NCI-H774 (cell line): ENCODE data around the gene SHANK3.

Source experiments
- DNase-seq: peaks from one replicate; lab custom pipeline; 2025; lab: John Stamatoyannopoulos, UW

The SHANK3 gene

GRCh38 chr22:50678218-50678650 is 5.6 kb downstream of the SHANK3 start:
- no peak for DNase-seq

GRCh38 chr22:50678651-50679521 is 6.3 kb downstream of the SHANK3 start:
- no peak for DNase-seq

- no peak for DNase-seq
Measured at GRCh38 chr22:50683086-50683993, 10.7 kb downstream of the SHANK3 start.

GRCh38 chr22:50683994-50684371 is 11.4 kb downstream of the SHANK3 start:
- DNase-seq: no peak

- no peak for DNase-seq
Measured at GRCh38 chr22:50684501-50684900, 11.9 kb downstream of the SHANK3 start.

- DNase-seq: no peak
Measured at GRCh38 chr22:50684986-50685385, 12.4 kb downstream of the SHANK3 start.

GRCh38 chr22:50686794-50687193 is 14.2 kb downstream of the SHANK3 start:
- DNase-seq: no peak

- DNase-seq: no peak
Measured at GRCh38 chr22:50687829-50688228, 15.2 kb downstream of the SHANK3 start.

GRCh38 chr22:50688448-50688847 is 15.8 kb downstream of the SHANK3 start:
- DNase-seq: no peak

- no peak for DNase-seq
Measured at GRCh38 chr22:50691521-50691920, 18.9 kb downstream of the SHANK3 start.

- no peak for DNase-seq
Measured at GRCh38 chr22:50693462-50693861, 20.8 kb downstream of the SHANK3 start.

GRCh38 chr22:50694099-50694605 is 21.5 kb downstream of the SHANK3 start:
- DNase-seq: no peak

GRCh38 chr22:50694766-50695420 is 22.3 kb downstream of the SHANK3 start:
- DNase-seq: no peak

- no peak for DNase-seq
Measured at GRCh38 chr22:50695421-50696250, 23.0 kb downstream of the SHANK3 start.

- DNase-seq: no peak
Measured at GRCh38 chr22:50696251-50696798, 23.7 kb downstream of the SHANK3 start.

GRCh38 chr22:50696799-50697561 is 24.4 kb downstream of the SHANK3 start:
- no peak for DNase-seq

- DNase-seq: no peak
Measured at GRCh38 chr22:50697667-50698506, 25.3 kb downstream of the SHANK3 start.

- DNase-seq: no peak
Measured at GRCh38 chr22:50698546-50698945, 25.9 kb downstream of the SHANK3 start.
